IMR-90 (cell line): ENCODE measurements around the gene CTNNA2. TPM values are rescaled to one million over a fixed set of nuclear protein-coding genes. Genes with fewer than 3 reads are reported as not detected.

Experiments used
- ATAC-seq: fragments of 200-7000 bp; cut with Tn5 transposase; 2 replicates; pipeline ENCODE4 v1.9.1; 2020; ENCODE audit warnings: low read depth, mild to moderate bottlenecking, moderate library complexity
- BruUV-seq: library from RNA; stranded (reverse); fragments of 400-500 nt; replicated peaks from 2 replicates; lab custom pipeline; 2021; lab: Mats Ljungman, UMichigan
- CTCF ChIA-PET: fragments of 300-600 bp; formaldehyde crosslinking; extraction: SDS; loops from one replicate; lab custom pipeline; 2021; ENCODE audit warnings: antibody characterized with exemption; lab: Yijun Ruan, JAX
- POLR2A ChIA-PET: fragments of 300-600 bp; sonication (Branson Sonifier 250); formaldehyde crosslinking; loops from one replicate; lab custom pipeline; 2022; ENCODE audit warnings: antibody characterized with exemption; ENCODE audit not compliant: unreplicated experiment; lab: Charles Lee
- DNase-seq: peaks from one replicate; pipeline ENCODE4 v3.0.0; 2013
- H2AFZ ChIP-seq: replicated peaks from 2 replicates; pipeline ENCODE3; 2013; ENCODE audit warnings: low read length, mild to moderate bottlenecking; ENCODE audit not compliant: poor library complexity
- H2AK5ac ChIP-seq: 2 replicates; pipeline ENCODE4 v1.6.1; 2013; ENCODE audit warnings: low read depth, low read length, inconsistent platforms
- H2AK9ac ChIP-seq: replicated peaks from 2 replicates; pipeline ENCODE3; 2013; ENCODE audit warnings: mild to moderate bottlenecking, low read depth, low read length, moderate library complexity; ENCODE audit not compliant: poor library complexity
- H2BK120ac ChIP-seq: 2 replicates; pipeline ENCODE4 v1.6.1; 2013; ENCODE audit warnings: low read depth, low read length, inconsistent platforms
- H2BK15ac ChIP-seq: 3 replicates; pipeline ENCODE4 v1.6.1; 2013; ENCODE audit warnings: low read depth, low read length, inconsistent platforms
- H2BK20ac ChIP-seq: 2 replicates; pipeline ENCODE4 v1.6.1; 2013; ENCODE audit warnings: low read depth, mild to moderate bottlenecking, inconsistent platforms, low read length, moderate library complexity
- H2BK5ac ChIP-seq: 2 replicates; pipeline ENCODE4 v1.6.1; 2013; ENCODE audit warnings: mild to moderate bottlenecking, low read depth, low read length, inconsistent platforms; ENCODE audit not compliant: poor library complexity, severe bottlenecking
- H3K14ac ChIP-seq: replicated peaks from 2 replicates; pipeline ENCODE4 v1.6.1; 2013; ENCODE audit warnings: low read depth, low read length, inconsistent platforms
- H3K18ac ChIP-seq: 2 replicates; pipeline ENCODE4 v1.6.1; 2013; ENCODE audit warnings: low read depth, low read length, control low read depth
- H3K23ac ChIP-seq: 2 replicates; pipeline ENCODE4 v1.6.1; 2013; ENCODE audit warnings: low read depth, low read length, inconsistent platforms
- H3K27ac ChIP-seq: 2 replicates; pipeline ENCODE4 v1.5.1; 2013; ENCODE audit warnings: mild to moderate bottlenecking, control low read depth, low read length; ENCODE audit not compliant: insufficient read depth
- H3K27me3 ChIP-seq: 2 replicates; pipeline ENCODE4 v1.6.1; 2013; ENCODE audit warnings: low read length; ENCODE audit not compliant: control insufficient read depth, insufficient read depth
- H3K36me3 ChIP-seq: 2 replicates; pipeline ENCODE4 v1.6.1; 2013; ENCODE audit warnings: low read length, mixed read lengths; ENCODE audit not compliant: control insufficient read depth, insufficient read depth
- H3K4ac ChIP-seq: 2 replicates; pipeline ENCODE4 v1.6.1; 2013; ENCODE audit warnings: low read depth, low read length, inconsistent platforms
- H3K4me1 ChIP-seq: 2 replicates; pipeline ENCODE4 v1.6.1; 2013; ENCODE audit warnings: low read length, mixed read lengths; ENCODE audit not compliant: control insufficient read depth, insufficient read depth
- H3K4me2 ChIP-seq: 2 replicates; pipeline ENCODE4 v1.6.1; 2013; ENCODE audit warnings: low read depth, mild to moderate bottlenecking, control low read depth, low read length, moderate library complexity
- H3K4me3 ChIP-seq: 2 replicates; pipeline ENCODE4 v1.5.1; 2013; ENCODE audit warnings: low read depth, mild to moderate bottlenecking, control low read depth, low read length, moderate library complexity; ENCODE audit not compliant: insufficient read depth
- H3K56ac ChIP-seq: 2 replicates; pipeline ENCODE4 v1.6.1; 2013; ENCODE audit warnings: low read length, inconsistent platforms; ENCODE audit not compliant: insufficient read depth; ENCODE audit errors: extremely low read depth
- H3K79me1 ChIP-seq, 2 experiments: 2 replicates each; pipeline ENCODE4 v1.6.1; 2013; ENCODE audit warnings: low read length in 2 of 2, inconsistent platforms in 1 of 2, low read depth in 1 of 2
- H3K9ac ChIP-seq: 2 replicates; pipeline ENCODE4 v1.6.1; 2013; ENCODE audit warnings: low read depth, low read length, control low read depth
- H3K9me1 ChIP-seq: 2 replicates; pipeline ENCODE4 v1.6.1; 2013; ENCODE audit warnings: low read length, inconsistent platforms; ENCODE audit not compliant: insufficient read depth
- H3K9me3 ChIP-seq: 2 replicates; pipeline ENCODE4 v1.6.1; 2013; ENCODE audit warnings: low read length; ENCODE audit not compliant: control insufficient read depth, insufficient read depth
- H4K20me1 ChIP-seq: 2 replicates; pipeline ENCODE4 v1.6.1; 2013; ENCODE audit warnings: low read length, inconsistent platforms; ENCODE audit not compliant: insufficient read depth
- H4K5ac ChIP-seq: 2 replicates; pipeline ENCODE4 v1.6.1; 2013; ENCODE audit warnings: mild to moderate bottlenecking, low read depth, low read length, control low read depth
- H4K8ac ChIP-seq, 2 experiments: 2 replicates each; pipeline ENCODE4 v1.6.1; 2013; ENCODE audit warnings: low read depth in 2 of 2, low read length in 2 of 2, control low read depth in 1 of 2, inconsistent platforms in 1 of 2
- H4K91ac ChIP-seq: 2 replicates; pipeline ENCODE4 v1.6.1; 2013; ENCODE audit warnings: low read depth, low read length, inconsistent platforms; ENCODE audit not compliant: insufficient read depth
- BHLHE40 ChIP-seq: fragments of 150-350 bp; IDR thresholded peaks from 2 replicates; pipeline ENCODE4 v1.6.1; 2016; ENCODE audit warnings: mild to moderate bottlenecking, low read depth, low read length
- CEBPB ChIP-seq: IDR thresholded peaks from 2 replicates; pipeline ENCODE4 v1.6.1; 2012; ENCODE audit warnings: low read depth, low read length, improper control_type of control experiment
- CHD1 ChIP-seq: IDR thresholded peaks from 2 replicates; pipeline ENCODE4 v1.6.1; 2012; ENCODE audit warnings: low read depth, low read length, improper control_type of control experiment
- FOS ChIP-seq: fragments of 150-350 bp; IDR thresholded peaks from 2 replicates; pipeline ENCODE4 v1.6.1; 2016; ENCODE audit warnings: low read depth, low read length
- MAFK ChIP-seq: IDR thresholded peaks from 2 replicates; pipeline ENCODE4 v1.6.1; 2012; ENCODE audit warnings: low read depth, low read length, improper control_type of control experiment
- MAZ ChIP-seq: IDR thresholded peaks from 2 replicates; pipeline ENCODE4 v1.6.1; 2012; ENCODE audit warnings: low read depth, mild to moderate bottlenecking, low read length, improper control_type of control experiment, moderate library complexity, borderline replicate concordance
- MXI1 ChIP-seq: IDR thresholded peaks from 2 replicates; pipeline ENCODE4 v1.6.1; 2012; ENCODE audit warnings: low read depth, mild to moderate bottlenecking, low read length, moderate library complexity, borderline replicate concordance
- NFE2L2 ChIP-seq: fragments of 150-350 bp; IDR thresholded peaks from 2 replicates; pipeline ENCODE4 v1.6.1; 2016; ENCODE audit warnings: low read depth, mild to moderate bottlenecking, low read length
- POLR2A ChIP-seq: IDR thresholded peaks from 2 replicates; pipeline ENCODE4 v1.6.1; 2012; ENCODE audit warnings: mild to moderate bottlenecking, low read depth, low read length
- RAD21 ChIP-seq: IDR thresholded peaks from 2 replicates; pipeline ENCODE4 v1.6.1; 2012; ENCODE audit warnings: low read length, improper control_type of control experiment
- RCOR1 ChIP-seq: IDR thresholded peaks from 2 replicates; pipeline ENCODE4 v1.6.1; 2012; ENCODE audit warnings: mild to moderate bottlenecking, low read length, improper control_type of control experiment; ENCODE audit not compliant: insufficient replicate concordance
- RFX5 ChIP-seq: IDR thresholded peaks from 2 replicates; pipeline ENCODE4 v1.8.0; 2012; ENCODE audit warnings: low read depth, mild to moderate bottlenecking, low read length, moderate library complexity
- SMC3 ChIP-seq: fragments of 150-350 bp; IDR thresholded peaks from 2 replicates; pipeline ENCODE4 v1.6.1; 2016; ENCODE audit warnings: low read depth, mild to moderate bottlenecking, antibody characterized with exemption, low read length, moderate library complexity
- WGBS, 2 experiments: methylation state at CpG; one replicate each; pipeline versions ENCODE4 v1.1.5 to v1.1.7; 2013; ENCODE audit warnings: missing lambda C conversion rate in 2 of 2; ENCODE audit not compliant: insufficient read length in 1 of 2; ENCODE audit errors: extremely low coverage in 2 of 2; 5-methylcytosine and 5-hydroxymethylcytosine counted together
- dilution Hi-C: fragments of 300-500 bp; cut with HindIII; formaldehyde crosslinking; loops from one replicate; pipeline ENCODE4 v1.14.3; 2018; ENCODE audit warnings: low sequenced_read_pairs; ENCODE audit not compliant: unreplicated experiment
- in situ Hi-C: fragments of 300-500 bp; cut with MboI; formaldehyde crosslinking; loops from 3 replicates; pipeline ENCODE4 v1.14.3; 2019; ENCODE audit warnings: low sequenced_read_pairs, inconsistent platforms, mixed read lengths
- intact Hi-C: fragments of 100-400 bp; cut with micrococcal nuclease; formaldehyde crosslinking; loops from 2 replicates; pipeline ENCODE4 v1.10.0; 2022
- polyA plus RNA-seq, 3 experiments: library from polyadenylated mRNA; depleted of rRNA; stranded (reverse); fragments of >200 nt; gene quantifications; 2 replicates each; pipeline ENCODE4 v1.2.3, GENCODE V29; 2012; ENCODE audit warnings: low replicate concordance in 1 of 3
- total RNA-seq: library from RNA; depleted of rRNA; stranded (reverse); fragments of >200 nt; gene quantifications from 2 replicates; pipeline ENCODE4 v1.2.3, GENCODE V29; 2012
- TF ChIP-seq, protein P1 (sequence below): fragments of 150-350 bp; IDR thresholded peaks from 2 replicates; pipeline ENCODE4 v1.6.1; 2017; ENCODE audit warnings: mild to moderate bottlenecking, antibody characterized with exemption, low read length, low read depth
- TF ChIP-seq, protein P2 (sequence below): conservative IDR thresholded peaks from 2 replicates; pipeline ENCODE4 v1.5.1; 2012; ENCODE audit warnings: mild to moderate bottlenecking, low read depth, low read length, improper control_type of control experiment
- TF ChIP-seq, protein P3 (sequence below): fragments of 150-350 bp; IDR thresholded peaks from 2 replicates; pipeline ENCODE4 v1.6.1; 2016; ENCODE audit warnings: low read depth, mild to moderate bottlenecking, low read length, moderate library complexity, borderline replicate concordance

Gene CTNNA2
- total and polyA plus RNA-seq, 2 of the 4 experiments (the other 2 are of a cell fraction): not detected

DNA sequence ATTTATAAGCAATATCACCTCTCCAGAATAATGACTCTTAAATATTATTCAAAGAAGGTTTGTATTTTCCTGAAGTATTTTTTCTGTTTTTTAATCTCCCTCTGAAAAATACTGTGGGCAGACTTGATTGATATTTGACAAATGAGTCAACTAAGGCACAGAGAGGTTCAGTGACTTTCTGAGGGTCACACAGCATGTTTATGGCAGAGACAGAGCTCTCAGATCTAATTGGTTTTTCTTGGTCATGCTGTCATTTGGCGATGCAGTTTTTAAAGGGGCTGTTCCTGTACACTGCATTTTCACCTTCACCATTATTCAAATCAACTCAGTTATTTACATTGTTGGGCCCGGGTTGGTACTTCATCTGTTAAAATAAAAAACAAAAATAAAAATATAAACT is 527.4 kb downstream of the CTNNA2 start:
- Histone ChIP-seq H2BK20ac (no peak overlapping the region), H4K91ac (no peak overlapping the region), H3K27ac (no peak overlapping the region), H3K9me3 (no peaks in the 10 kb centered on the region), H3K9me1 (0 out of 2 replicates have a peak, but pooled peaks cover 3% of the 10 kb centered on the region), H2AK9ac (no peak overlapping the region), H4K8ac (no peak overlapping the region), H3K36me3 (no peaks in the 10 kb centered on the region), H3K56ac (no peak overlapping the region), H3K9ac (no peak overlapping the region), H4K20me1 (no peaks in the 10 kb centered on the region), H3K4me2 (no peak overlapping the region), H2AK5ac (no peak overlapping the region), H3K27me3 (no peaks in the 10 kb centered on the region), H3K23ac (no peak overlapping the region), H4K5ac (no peak overlapping the region), H3K18ac (no peak overlapping the region), H3K4me1 (peaks cover 9% of the 10 kb centered on the region), H2BK120ac (no peak overlapping the region), H3K4ac (no peak overlapping the region), H3K4me3 (no peak overlapping the region), H2BK15ac (no peak overlapping the region), H3K79me1 (no peaks in the 10 kb centered on the region), H2AFZ (no peak overlapping the region), H3K14ac (no peak overlapping the region), H2BK5ac (no peak overlapping the region)
- BruUV-seq: no TSS peak
- ChIA-PET CTCF (no interaction called here), POLR2A (no interaction called here)
- no peak for DNase-seq
- no CpG with 5 or more reads among the region's 2 CpGs for WGBS, 2 experiments
- dilution Hi-C loops: no loop called here
- in situ Hi-C loops: no loop called here
- no peak for ATAC-seq
- TF ChIP-seq RFX5: no peak
- TF ChIP-seq MAFK: no peak
- TF ChIP-seq BHLHE40: no peak
- no peak for TF ChIP-seq RAD21
- TF ChIP-seq, protein P1, sequence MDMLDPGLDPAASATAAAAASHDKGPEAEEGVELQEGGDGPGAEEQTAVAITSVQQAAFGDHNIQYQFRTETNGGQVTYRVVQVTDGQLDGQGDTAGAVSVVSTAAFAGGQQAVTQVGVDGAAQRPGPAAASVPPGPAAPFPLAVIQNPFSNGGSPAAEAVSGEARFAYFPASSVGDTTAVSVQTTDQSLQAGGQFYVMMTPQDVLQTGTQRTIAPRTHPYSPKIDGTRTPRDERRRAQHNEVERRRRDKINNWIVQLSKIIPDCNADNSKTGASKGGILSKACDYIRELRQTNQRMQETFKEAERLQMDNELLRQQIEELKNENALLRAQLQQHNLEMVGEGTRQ: no peak
- TF ChIP-seq CHD1: no peak
- no peak for TF ChIP-seq FOS
- TF ChIP-seq MAZ: no peak
- TF ChIP-seq, protein P2, sequence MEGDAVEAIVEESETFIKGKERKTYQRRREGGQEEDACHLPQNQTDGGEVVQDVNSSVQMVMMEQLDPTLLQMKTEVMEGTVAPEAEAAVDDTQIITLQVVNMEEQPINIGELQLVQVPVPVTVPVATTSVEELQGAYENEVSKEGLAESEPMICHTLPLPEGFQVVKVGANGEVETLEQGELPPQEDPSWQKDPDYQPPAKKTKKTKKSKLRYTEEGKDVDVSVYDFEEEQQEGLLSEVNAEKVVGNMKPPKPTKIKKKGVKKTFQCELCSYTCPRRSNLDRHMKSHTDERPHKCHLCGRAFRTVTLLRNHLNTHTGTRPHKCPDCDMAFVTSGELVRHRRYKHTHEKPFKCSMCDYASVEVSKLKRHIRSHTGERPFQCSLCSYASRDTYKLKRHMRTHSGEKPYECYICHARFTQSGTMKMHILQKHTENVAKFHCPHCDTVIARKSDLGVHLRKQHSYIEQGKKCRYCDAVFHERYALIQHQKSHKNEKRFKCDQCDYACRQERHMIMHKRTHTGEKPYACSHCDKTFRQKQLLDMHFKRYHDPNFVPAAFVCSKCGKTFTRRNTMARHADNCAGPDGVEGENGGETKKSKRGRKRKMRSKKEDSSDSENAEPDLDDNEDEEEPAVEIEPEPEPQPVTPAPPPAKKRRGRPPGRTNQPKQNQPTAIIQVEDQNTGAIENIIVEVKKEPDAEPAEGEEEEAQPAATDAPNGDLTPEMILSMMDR: no peak
- TF ChIP-seq MXI1: no peak
- TF ChIP-seq NFE2L2: no peak
- no peak for TF ChIP-seq CEBPB
- no peak for TF ChIP-seq POLR2A
- TF ChIP-seq, protein P3, sequence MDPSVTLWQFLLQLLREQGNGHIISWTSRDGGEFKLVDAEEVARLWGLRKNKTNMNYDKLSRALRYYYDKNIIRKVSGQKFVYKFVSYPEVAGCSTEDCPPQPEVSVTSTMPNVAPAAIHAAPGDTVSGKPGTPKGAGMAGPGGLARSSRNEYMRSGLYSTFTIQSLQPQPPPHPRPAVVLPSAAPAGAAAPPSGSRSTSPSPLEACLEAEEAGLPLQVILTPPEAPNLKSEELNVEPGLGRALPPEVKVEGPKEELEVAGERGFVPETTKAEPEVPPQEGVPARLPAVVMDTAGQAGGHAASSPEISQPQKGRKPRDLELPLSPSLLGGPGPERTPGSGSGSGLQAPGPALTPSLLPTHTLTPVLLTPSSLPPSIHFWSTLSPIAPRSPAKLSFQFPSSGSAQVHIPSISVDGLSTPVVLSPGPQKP: no peak
- no peak for TF ChIP-seq SMC3
- no peak for TF ChIP-seq RCOR1
- intact Hi-C loops: no loop called here
